Bronchial epithelial cell (primary cell): ENCODE measurements around the gene SIN3A. TPM values are rescaled to one million over a fixed set of nuclear protein-coding genes. Genes with fewer than 3 reads are reported as not detected.

Source experiments
- DNase-seq: peaks from one replicate; pipeline ENCODE4 v3.0.0-alpha.2; 2010; ENCODE audit warnings: low read depth
- FAIRE-seq: peaks from 2 replicates; lab custom pipeline; 2011; peaks lifted over from hg19 to GRCh38; lab: Jason Lieb, UNC
- H3K27me3 ChIP-seq: 2 replicates; pipeline ENCODE4 v1.5.1; 2011; ENCODE audit warnings: low read length; ENCODE audit not compliant: control insufficient read depth, insufficient read depth
- H3K36me3 ChIP-seq: 2 replicates; pipeline ENCODE4 v1.5.1; 2011; ENCODE audit warnings: low read length; ENCODE audit not compliant: control insufficient read depth, insufficient read depth
- H3K4me3 ChIP-seq: 2 replicates; pipeline ENCODE4 v1.5.1; 2011; ENCODE audit warnings: mild to moderate bottlenecking, low read depth, low read length, control low read depth
- total RNA-seq: library from RNA; depleted of rRNA; stranded (reverse); fragments of >200 nt; gene quantifications from 2 replicates; pipeline ENCODE4 v1.2.1, GENCODE V29; 2014
- TF ChIP-seq, protein P1 (sequence below): IDR thresholded peaks from 2 replicates; pipeline ENCODE4 v1.5.1; 2011; ENCODE audit warnings: mild to moderate bottlenecking, moderate library complexity, low read length, control low read depth, inconsistent platforms; ENCODE audit not compliant: insufficient read depth, severe bottlenecking

The SIN3A gene
- total RNA-seq, 1 donor from 2014 or later = 11.6 TPM

- TF ChIP-seq, protein P1, sequence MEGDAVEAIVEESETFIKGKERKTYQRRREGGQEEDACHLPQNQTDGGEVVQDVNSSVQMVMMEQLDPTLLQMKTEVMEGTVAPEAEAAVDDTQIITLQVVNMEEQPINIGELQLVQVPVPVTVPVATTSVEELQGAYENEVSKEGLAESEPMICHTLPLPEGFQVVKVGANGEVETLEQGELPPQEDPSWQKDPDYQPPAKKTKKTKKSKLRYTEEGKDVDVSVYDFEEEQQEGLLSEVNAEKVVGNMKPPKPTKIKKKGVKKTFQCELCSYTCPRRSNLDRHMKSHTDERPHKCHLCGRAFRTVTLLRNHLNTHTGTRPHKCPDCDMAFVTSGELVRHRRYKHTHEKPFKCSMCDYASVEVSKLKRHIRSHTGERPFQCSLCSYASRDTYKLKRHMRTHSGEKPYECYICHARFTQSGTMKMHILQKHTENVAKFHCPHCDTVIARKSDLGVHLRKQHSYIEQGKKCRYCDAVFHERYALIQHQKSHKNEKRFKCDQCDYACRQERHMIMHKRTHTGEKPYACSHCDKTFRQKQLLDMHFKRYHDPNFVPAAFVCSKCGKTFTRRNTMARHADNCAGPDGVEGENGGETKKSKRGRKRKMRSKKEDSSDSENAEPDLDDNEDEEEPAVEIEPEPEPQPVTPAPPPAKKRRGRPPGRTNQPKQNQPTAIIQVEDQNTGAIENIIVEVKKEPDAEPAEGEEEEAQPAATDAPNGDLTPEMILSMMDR = no peak
- FAIRE-seq (no peak), DNase-seq (no peak)
- H3K36me3 ChIP-seq = peaks cover 37% of the 10 kb centered on the region
- H3K4me3 ChIP-seq = no peak overlapping the region
- H3K27me3 ChIP-seq = no peaks in the 10 kb centered on the region
These were observed 85.3 kb downstream of the SIN3A start for GRCh38 chr15:75366163-75366562.

- Histone ChIP-seq H3K36me3 (peaks cover 45% of the 10 kb centered on the region), H3K4me3 (no peak overlapping the region), H3K27me3 (no peaks in the 10 kb centered on the region)
- TF ChIP-seq, protein P1 = no peak
- DNase-seq (no peak), FAIRE-seq (no peak)
These were observed 86.6 kb downstream of the SIN3A start for GRCh38 chr15:75364881-75365280.

GRCh38 chr15:75363786-75364185 is 87.7 kb downstream of the SIN3A start:
- FAIRE-seq (no peak), DNase-seq (no peak)
- peaks cover 53% of the 10 kb centered on the region for H3K36me3 ChIP-seq
- TF ChIP-seq, protein P1 = no peak
- H3K27me3 ChIP-seq = no peaks in the 10 kb centered on the region
- H3K4me3 ChIP-seq = no peak overlapping the region

DNA sequence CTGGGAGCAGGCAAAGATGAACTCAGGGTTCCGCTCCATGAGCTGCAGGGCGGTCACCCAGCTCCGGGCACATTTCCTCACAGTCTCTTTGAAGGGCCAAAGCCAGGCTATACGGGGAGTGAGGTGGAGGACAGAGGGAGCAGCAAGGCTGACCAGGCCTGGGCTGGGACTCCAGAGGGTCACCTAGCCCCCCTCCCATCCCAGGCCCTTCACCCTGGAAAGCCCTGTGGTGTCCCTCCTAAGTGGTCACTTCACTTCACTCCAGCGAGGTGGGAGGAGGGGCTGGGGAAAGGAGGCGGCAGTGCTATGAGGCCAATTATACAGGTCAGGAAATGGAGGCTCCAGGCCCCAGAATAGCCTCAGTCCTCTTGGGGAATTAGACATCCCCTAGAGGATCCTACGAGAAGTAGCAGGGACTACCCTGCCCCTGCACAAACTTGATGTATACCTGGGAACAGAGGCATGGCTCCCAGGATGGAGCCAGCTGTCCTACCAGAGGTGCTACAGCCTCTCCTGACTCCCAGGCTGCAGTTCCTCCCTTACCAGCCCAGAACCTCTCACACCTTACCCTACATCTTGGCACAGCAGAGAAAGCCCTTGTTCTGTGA is 88.7 kb downstream of the SIN3A start:
- no peak overlapping the region for H3K4me3 ChIP-seq
- TF ChIP-seq, protein P1 = no peak
- DNase-seq = no peak
- H3K27me3 ChIP-seq = no peaks in the 10 kb centered on the region
- no peak for FAIRE-seq
- H3K36me3 ChIP-seq = peaks cover 61% of the 10 kb centered on the region

DNA sequence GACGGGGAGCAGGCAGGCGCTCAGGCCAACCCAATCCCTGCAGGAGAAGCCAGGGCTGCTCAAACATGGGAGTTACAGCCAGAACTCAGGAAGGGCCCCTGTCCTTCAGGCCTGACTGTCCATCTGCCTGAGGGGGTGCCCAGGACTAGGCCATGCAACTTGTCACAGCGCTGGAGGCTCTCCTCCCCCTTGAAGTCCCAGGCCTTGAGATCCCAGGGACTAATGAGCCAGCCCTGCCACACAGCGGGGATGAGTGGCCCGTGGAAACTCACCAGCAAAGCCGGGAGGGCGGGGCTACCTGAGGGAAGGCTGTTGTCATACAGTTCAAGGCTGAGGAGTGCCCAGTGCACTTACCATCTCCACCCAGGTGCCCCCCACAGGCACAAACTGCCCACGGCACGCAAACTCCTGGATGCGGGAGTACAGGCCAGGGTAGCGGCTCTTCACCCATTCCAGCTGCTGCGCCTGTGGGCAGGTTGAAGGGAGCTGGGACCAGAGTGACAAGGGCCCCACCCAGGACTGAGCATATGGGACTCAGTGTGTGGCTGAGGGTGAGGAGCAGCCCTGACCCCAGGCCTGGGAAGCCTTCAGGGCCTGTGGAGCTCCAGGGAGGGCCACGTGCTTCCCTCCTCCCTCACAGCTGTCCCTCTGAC is 89.4 kb downstream of the SIN3A start:
- H3K27me3 ChIP-seq = no peaks in the 10 kb centered on the region
- TF ChIP-seq, protein P1 = no peak
- peaks cover 58% of the 10 kb centered on the region for H3K36me3 ChIP-seq
- FAIRE-seq (no peak), DNase-seq (no peak)
- no peak overlapping the region for H3K4me3 ChIP-seq
